ENCODE measurements around the gene BTBD2. TPM values are rescaled to one million over a fixed set of nuclear protein-coding genes. Genes with fewer than 3 reads are reported as not detected.

BTBD2 gene
- total and polyA plus RNA-seq, 2 of the 13 experiments (the other 11 are each of a cell fraction or from before 2014, with no cell fraction given), result 28.1 to 45.3 TPM

DNA sequence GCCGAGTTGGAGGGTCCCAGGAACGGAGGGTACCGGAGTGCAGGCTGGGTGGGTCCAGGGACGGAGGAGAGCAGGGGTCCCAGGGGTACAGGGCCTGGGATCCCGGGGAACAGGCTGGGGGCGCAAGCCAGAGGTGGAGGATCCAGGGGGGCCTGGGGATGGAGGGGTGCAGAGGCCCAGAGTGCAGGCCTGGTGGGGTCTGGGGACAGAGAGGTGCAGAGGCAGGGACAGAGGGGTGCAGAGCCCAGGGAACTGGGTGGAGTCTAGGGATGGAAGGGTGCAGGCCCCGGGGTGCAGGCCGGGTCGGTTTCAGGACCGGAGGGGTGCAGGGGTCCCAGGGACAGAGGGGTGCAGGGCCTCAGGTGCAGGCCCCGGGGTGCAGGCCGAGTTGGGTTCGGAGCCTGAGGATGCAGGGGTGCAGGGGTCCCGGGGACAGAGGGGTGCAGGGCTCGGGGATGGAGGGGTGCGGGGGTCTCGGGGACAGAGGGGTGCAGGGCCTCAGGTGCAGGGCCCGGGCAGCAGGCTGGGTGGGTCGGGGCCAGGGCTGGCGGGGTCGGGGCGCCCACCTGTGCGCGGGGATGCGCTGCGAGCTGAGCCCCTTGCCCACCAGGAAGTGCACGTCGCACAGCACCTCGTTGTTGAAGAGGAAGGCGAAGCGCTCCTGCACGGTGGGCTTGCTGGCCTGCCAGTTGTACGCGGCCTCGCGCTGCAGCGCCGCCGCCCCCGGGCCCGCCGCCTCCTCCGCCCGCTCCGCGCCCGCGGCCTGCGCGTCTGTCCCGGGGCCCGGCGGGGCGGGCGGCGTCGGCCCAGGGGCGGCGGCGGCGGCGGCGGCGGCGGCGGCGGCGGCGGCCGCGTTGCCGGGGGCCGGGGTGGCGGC lies 545 bp downstream of the BTBD2 start (continued):
- TF ChIP-seq UBTF (CRISPR knock-in tag; IDR thresholded peaks at IDR 0.05) (peak; percentile 23; the same call in 1 of the 2 replicates), KDM5B (CRISPR knock-in tag; IDR thresholded peaks at IDR 0.05; ENCODE audit: borderline replicate concordance) (peak; percentile 48; the same call in 1 of the 2 replicates), HNRNPK (IDR thresholded peaks at IDR 0.05; ENCODE audit: low read depth, low read length, poor library complexity, severe bottlenecking) (peak; percentile 75), ZNF556 (CRISPR knock-in tag; IDR thresholded peaks at IDR 0.05; ENCODE audit: borderline replicate concordance) (no peak), DMAP1 (CRISPR knock-in tag; IDR thresholded peaks at IDR 0.05) (no peak), ZNF318 (CRISPR knock-in tag; IDR thresholded peaks at IDR 0.05) (no peak), CHD2 (IDR thresholded peaks at IDR 0.05; ENCODE audit: low read depth, low read length) (no peak), ZFY (CRISPR knock-in tag; IDR thresholded peaks at IDR 0.05) (peak; percentile 51; the same call in 1 of the 2 replicates), MAZ (IDR thresholded peaks at IDR 0.05; ENCODE audit: borderline replicate concordance, low read depth, low read length) (no peak), MAZ (CRISPR knock-in tag; IDR thresholded peaks at IDR 0.05; ENCODE audit: low read depth) (peak; percentile 4; the same call in 1 of the 2 replicates), GABPB1 (CRISPR knock-in tag; IDR thresholded peaks at IDR 0.05) (peak; percentile 15; the same call in 1 of the 2 replicates), POGZ (CRISPR knock-in tag; IDR thresholded peaks at IDR 0.05) (no peak), ZNF33B (CRISPR knock-in tag; IDR thresholded peaks at IDR 0.05) (no peak), MAFF (IDR thresholded peaks at IDR 0.05; ENCODE audit: low read depth, low read length) (no peak)

Measured in HepG2 (cell line).